ENCODE measurements around the gene TMPRSS13.

GRCh38 chr11:117907276-117908108, 21.7 kb downstream of the TMPRSS13 start:
- TF ChIP-seq CTCF (conservative IDR thresholded peaks at IDR 0.05) (no peak), EZH2 (IDR thresholded peaks at IDR 0.05; ENCODE audit: low read depth) (no peak)
